Hematopoietic multipotent progenitor cell treated with erythropoietin and hydrocortisone succinate and interleukin-3 and kit ligand, for 15 days (in vitro differentiated cells): ENCODE results near the gene CYFIP1.

Source experiments
- DNase-seq: peaks from one replicate; pipeline ENCODE4 v3.0.0-alpha.2; 2015; ENCODE audit warnings: low spot score

Gene CYFIP1

DNA sequence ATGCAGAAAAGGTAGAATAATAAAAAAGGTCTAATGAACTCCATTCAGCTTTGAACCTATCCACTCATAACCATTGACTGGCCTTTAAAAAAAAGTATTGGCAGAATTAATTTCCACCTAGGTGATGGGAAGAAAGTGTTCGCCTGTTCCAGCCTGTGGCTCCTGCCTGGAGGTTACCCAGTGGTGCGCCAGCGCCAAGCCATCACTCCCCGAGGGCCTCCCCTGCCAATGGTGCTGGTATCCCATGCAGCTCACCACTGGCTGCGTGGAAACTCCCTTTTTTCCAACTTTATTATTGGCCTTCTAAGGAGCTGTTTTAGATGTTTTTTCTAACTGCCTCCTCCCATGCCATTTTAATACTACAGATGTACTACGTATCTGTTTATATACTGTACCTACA lies 112.3 kb downstream of the CYFIP1 start:
- DNase-seq = no peak

DNA sequence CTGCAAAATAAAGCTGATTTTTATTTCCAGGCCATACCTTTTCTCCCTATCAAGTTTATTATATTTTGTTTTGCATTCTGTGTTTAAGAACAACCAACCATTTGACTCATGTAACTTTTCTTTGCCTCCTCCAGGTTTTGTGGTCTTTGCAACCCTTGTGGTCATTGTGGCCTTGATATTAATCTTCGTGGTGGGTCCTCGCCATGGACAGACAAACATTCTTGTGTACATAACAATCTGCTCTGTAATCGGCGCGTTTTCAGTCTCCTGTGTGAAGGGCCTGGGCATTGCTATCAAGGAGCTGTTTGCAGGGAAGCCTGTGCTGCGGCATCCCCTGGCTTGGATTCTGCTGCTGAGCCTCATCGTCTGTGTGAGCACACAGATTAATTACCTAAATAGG lies 114.1 kb downstream of the CYFIP1 start:
- DNase-seq = no peak

DNA sequence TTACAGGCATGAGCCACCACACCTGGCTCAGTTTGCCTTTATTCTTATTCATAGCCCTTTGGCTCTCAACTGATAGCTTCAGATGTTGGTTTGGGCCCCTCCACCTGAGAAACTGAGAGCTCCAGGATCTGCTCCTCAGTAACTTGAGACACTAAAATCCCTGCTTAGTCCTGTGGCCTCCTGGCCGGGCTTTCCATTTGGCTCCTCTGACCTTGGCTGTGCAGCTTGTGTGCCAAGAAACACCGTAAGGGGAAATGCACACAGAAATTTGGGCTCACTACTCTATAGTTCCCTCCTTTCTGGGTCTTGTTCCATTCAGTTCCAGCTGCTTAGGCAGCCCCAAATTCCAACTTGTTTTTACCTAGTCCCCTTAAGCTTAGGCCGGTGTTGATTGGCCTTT lies 116.8 kb downstream of the CYFIP1 start:
- DNase-seq = no peak

DNA sequence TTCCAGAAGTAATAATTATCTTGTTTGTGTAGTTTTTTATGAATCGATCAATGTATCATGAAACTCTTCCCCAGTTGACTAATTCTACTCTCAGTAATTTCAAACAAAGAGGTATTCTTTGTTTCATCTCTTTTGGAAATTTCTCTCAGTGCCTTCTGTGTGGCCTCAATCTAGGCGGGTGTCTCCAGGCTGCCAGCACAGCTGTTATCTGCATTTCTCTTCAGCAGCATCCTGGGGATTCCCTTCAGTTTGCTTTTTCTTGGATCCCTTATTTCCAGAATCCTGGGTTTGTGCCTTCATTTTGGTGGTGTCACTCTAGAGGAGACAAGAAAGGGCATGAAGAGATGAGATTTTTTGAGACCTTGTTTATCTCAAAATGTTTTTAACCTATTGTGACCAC lies 119.0 kb downstream of the CYFIP1 start:
- no peak for DNase-seq

DNA sequence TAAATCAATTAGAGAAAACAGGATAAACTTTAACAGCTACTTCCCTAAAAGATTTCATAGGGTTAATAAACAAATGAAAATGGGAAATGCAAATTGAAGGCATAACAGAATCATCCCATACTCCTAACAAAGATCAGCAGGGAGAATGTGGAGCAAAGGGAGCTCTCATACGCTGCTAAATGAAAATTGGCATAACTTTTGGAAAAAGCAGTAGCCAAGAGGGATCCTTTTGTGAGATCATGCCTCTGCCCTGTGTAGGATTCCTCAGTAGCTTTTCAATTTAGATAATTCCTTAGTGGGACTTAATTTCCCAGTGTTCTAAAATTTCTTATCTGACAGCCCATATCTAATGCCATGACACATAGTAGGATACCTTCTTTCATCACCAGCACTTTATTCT lies 123.5 kb downstream of the CYFIP1 start:
- no peak for DNase-seq

DNA sequence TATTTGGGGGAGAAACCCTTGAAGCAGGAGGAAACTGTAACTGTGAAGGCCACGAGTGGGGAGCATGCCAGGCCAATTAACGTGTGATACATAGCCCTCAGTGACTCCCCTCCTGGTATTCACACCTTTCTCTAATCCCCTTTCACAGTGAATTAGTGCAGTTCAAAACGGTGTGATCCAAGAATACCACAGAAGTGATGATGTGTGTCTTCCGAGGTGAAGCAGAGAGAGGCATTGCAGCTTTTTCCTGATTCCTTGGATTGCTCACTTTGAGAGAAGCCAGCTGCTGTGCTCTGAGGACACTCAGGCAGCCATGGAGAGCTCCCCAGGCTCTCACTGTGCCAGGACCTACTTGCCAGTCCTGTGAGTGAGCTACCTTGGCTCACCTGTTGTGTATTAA lies 124.4 kb downstream of the CYFIP1 start:
- DNase-seq = no peak

DNA sequence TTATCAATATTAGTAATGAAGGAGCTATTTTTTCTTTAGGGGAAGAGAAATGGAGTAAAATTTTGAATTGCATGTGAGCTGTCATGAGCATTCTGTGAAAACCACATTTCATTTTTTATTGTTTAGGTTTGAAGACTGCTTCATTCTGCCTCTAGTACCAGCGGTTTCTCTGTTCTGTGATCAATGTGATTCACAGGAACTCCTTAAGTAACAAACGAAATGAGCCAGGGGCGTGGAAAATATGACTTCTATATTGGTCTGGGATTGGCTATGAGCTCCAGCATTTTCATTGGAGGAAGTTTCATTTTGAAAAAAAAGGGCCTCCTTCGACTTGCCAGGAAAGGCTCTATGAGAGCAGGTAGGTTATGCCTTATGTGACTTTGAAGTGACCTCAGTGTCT lies 128.7 kb downstream of the CYFIP1 start:
- no peak for DNase-seq

DNA sequence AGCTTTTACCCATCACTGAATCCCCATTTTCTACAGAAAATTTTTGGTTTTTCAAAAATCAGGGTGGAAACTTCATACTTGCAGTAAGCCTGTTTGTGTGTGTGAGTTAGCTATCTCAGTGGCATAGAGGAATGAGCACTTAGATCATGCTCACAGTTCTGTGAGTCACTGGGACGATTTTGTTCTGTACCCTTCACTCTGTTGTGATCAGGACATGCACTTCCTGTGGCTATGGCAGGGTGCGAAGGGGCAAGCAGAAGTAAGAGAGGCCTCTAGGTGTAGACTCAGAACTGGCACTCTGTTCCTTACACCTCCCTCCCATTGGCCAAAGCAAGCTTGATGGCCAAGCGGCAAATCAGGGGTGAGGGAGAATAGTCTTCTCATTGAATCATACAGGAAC lies 130.1 kb downstream of the CYFIP1 start:
- DNase-seq = no peak

DNA sequence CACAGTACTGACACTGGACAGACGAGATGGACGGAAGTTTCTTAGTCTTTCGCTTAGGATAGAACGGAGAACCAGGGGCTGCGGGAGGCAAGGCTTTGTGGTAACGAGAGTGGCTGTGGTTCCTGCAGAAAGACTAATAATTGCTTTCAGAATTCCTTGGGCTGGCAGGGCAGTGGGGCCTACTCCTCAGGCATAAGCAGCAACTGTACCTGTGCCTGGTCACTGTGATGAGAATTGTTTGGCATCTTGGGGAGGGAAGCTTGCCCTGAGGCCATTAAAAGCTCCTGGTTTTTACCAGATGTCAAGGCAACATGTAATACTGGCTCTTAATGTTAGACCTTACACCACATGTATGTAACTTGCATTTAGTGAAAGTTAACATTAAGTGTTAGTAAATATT lies 134.1 kb downstream of the CYFIP1 start:
- no peak for DNase-seq

DNA sequence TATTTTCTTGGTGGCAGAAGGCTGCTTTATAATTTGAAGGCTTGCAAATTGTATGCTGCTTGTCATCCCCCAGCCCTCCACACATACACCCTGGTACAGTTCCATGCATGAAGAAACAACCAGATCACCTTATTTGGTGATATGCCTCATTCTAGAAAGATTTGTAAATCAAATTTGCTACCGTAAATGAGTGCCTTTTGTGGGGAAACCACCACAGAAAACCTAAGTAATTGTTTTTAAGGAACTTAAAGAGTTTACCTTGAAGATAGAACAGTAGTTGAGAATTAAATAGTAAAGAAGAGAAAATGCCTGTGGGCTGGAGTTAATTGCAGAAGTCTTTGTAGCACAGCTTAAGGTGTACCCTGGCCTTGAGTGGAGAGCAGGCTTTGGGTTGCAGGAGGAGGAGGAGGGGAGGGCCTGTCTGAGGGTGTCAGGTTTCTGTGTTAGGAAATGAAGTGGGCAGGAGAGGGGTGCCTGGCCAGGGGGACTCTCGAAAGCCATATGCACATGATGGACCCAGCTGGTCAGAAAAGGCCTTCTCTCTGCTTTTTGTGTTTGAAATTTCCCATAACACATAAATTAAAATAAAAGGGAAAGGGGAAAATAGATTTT lies 134.8 kb downstream of the CYFIP1 start:
- DNase-seq = no peak

DNA sequence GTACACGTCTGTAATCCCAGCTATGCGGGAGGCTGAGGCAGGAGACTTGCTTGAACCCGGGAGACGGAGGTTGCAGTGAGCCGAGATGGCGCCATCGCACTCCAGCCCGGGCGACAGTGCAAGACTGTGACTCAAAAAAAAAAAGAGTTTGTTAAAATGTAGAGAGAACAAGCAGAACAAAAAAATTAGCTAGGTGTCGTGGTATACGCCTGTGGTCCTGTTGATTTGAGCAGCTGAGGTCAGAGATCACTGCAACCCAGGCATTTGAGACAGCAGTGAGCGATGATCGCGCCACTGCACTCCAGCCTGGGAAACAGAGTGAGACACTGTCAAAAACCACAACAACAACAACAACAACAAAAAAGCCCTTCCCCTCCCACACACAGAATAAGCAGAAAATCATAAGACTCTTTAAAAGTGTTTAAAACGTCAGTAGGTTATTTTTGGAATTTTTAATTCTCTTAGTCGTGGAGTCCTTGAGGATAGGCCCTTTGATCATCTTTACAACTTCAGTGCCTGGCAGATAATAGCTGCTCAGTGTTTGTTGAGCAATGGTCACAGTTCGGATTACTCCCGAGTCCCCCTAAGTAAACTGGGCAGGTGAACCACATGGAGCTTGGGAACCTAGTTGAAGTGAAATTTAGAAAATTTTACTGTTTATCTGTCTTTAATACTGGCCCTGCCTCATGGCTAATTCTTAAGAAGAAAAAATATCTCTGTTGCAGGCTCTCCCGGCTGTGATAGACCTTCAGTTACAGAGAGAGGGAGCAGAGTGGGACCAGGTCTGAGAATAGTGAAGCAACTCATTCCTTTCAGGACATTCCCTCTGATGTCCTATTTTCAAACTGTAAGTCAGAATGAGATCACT lies 135.5 kb downstream of the CYFIP1 start:
- no peak for DNase-seq

DNA sequence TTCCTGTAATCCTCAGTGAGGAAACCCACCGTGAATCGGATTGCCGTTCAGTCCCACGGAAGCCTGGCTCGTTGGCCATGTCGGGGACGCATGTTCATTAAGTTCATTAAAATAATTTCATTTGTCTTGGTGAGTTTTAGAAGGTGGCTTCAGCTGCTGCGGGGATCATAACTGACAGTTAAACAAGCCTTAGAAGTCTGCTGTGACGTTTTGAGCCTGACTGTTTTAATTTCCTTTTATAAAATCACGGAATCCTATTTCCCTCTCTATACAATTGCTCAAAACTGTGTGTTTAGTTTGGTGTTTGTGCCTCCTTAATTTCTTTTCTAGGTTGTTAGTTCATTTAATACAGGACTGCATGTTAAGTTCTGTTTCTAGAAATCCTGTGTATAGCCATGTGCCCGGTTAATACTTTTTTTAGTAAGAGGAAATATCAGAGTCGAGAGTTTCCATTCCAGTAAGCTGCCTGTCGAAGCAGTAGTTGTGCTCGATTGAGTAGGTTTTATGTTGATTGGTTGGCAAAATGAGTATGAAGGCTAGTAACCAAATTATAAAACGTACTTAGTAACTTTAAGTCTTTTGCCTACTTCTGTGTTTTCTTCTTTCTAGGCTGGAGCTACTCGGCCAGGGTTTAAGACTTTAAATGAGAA lies 141.0 kb downstream of the CYFIP1 start:
- peak; percentile 14 for DNase-seq

DNA sequence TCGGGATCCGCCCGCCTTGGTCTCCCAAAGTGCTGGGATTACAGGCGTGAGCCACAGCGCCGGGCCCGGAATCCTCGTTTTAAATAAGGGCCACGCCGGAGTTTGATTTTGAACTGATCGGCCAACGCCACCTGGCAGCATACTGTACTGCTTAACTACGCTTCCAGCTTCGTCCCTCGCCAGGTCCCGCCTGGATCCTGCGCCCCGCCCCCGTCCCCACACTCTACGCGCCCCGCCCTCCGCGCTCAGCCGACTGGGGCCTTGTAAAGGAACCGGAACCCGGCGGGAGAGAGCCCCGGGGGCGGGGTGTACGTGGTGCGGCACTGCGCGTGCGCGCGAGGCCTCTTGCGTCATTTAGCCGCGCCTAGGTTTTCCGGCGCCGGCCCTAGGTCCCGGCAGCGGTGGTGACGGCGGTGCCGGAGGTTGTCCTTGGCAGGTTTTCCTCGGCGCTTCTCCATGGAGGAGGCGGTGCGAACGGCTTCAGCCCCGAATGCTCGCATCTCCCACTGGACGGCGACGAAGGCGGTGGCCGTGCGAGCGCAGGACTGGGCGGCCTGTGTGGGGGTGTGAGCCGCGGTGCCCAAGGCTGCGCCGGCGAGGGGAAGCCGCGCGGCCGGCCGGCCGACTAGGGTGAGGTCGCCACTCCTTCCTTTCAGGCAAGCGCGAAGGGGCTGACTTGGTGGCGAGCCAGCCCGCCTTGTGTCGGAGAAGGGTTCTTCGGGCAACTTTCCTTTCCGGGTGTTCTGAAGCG lies 141.7 kb downstream of the CYFIP1 start, which contains the start of gene NIPA2:
Gene NIPA2, plus strand, starts transcription at position 375 of the 751 bp plus-strand sequence. CDS start 13,066 bp downstream, outside the sequence.
- peak; percentile 98 for DNase-seq

DNA sequence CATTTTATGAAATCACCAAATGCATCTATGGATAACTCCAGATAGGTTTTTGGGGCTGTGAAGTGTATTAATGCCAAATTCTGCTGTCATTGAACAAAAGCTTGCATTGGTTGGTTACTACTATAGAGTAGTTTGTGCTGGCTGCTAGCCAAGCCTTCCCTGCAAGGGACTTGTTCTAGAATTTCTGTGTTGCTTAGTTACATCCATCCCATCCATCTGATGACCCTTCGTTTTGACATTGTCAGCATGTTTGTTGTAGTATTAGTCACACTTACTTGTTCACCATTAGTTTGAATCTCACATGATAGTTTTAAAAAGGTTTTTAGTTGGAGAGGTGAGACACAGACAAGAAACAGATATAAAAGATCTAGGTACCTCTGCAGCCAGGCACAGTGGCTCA lies 148.7 kb downstream of the CYFIP1 start:
- DNase-seq = no peak

DNA sequence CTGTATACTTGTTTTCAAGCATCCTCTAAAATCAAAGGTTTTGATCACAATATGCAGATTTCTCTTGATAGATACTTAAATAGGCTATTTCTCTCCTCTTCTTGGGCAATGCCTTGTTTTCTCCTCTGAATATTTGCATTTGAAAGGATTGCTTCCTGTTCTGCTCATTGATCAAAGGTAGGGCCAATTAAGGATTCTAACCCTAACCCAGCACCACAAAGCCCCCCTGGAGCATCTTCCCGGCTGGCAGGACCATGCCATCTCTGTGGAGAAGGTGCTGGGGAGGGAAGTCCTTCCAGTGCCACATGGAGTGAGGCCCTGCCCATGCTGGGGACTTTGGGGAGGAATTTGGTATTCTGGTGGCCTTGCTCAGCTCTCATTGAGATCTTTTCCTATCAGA lies 153.0 kb downstream of the CYFIP1 start:
- DNase-seq = no peak

DNA sequence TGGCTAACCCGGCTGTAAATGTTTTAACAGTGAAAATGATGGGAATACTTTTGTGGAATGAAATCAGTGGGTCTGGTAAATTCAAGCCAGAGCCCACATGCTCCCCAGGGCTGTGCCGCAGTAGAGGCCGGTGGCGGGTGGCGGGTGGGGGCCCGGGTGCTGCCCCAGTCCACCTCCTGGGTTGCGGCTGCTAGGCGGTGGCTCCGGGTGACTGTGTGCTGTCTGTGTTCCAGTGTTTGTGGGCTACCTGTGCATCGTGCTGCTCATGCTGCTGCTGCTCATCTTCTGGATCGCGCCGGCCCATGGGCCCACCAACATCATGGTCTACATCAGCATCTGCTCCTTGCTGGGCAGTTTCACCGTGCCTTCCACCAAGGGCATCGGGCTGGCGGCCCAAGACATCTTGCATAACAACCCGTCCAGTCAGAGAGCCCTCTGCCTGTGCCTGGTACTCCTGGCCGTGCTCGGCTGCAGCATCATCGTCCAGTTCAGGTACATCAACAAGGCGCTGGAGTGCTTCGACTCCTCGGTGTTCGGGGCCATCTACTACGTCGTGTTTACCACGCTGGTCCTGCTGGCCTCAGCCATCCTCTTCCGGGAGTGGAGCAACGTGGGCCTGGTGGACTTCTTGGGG lies 156.6 kb downstream of the CYFIP1 start:
- DNase-seq = no peak

DNA sequence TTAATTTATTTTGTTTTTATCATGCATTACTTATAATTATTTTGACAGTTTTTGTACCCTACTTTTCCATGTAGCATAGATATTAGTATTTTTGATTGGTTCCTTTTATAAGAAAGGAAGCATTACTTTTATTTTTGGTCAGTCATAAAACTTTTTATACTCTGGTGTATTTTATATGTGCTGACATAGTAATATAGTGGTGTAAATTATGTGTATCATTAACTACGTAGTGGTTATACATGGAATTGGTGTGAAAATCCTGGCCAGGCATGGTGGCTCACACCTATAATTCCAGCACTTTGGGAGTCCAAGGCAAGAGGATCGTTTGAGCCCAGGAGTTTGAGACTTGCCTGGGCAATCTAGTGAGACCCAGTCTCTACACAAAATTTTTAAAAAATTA lies 160.5 kb downstream of the CYFIP1 start:
- no peak for DNase-seq
